WTC11 (cell line): Measurements from ENCODE around the gene RAP2C. TPM values are rescaled to one million over a fixed set of nuclear protein-coding genes. Genes with fewer than 3 reads are reported as not detected.

Experiments used
- ATAC-seq: fragments of 200-7000 bp; cut with Tn5 transposase; 2 replicates; pipeline ENCODE4 v1.10.0; 2021; ENCODE audit warnings: mild to moderate bottlenecking, moderate library complexity
- CTCF ChIA-PET: fragments of 300-600 bp; sonication (Branson Sonifier 250); formaldehyde crosslinking; loops from one replicate; lab custom pipeline; 2021; ENCODE audit warnings: antibody characterized with exemption; lab: Charles Lee
- POLR2A ChIA-PET: fragments of 350-600 bp; sonication (Branson Sonifier 250); formaldehyde crosslinking; loops from one replicate; lab custom pipeline; 2021; ENCODE audit warnings: antibody characterized with exemption; lab: Charles Lee
- DNase-seq: peaks from one replicate; pipeline ENCODE4 v3.0.0; 2021; ENCODE audit warnings: low spot score
- H3K27ac Mint-ChIP-seq: 2 replicates; pipeline ENCODE4 v1.8.0; 2021; ENCODE audit warnings: mixed read lengths
- H3K27me3 Mint-ChIP-seq: 2 replicates; pipeline ENCODE4 v1.8.0; 2021; ENCODE audit warnings: low read depth, mild to moderate bottlenecking, moderate library complexity, mixed read lengths
- H3K36me3 Mint-ChIP-seq: 2 replicates; pipeline ENCODE4 v1.8.0; 2021; ENCODE audit warnings: mixed read lengths
- H3K4me1 Mint-ChIP-seq: 2 replicates; pipeline ENCODE4 v1.8.0; 2022; ENCODE audit warnings: mixed read lengths
- H3K4me3 Mint-ChIP-seq: 2 replicates; pipeline ENCODE4 v1.8.0; 2021; ENCODE audit warnings: mild to moderate bottlenecking, moderate library complexity, mixed read lengths
- H3K9me3 Mint-ChIP-seq: 2 replicates; pipeline ENCODE4 v1.8.0; 2021; ENCODE audit warnings: mixed read lengths
- CREM ChIP-seq: sonication (generic); formaldehyde crosslinking; IDR thresholded peaks from 2 replicates; pipeline ENCODE4 v1.8.1; 2022; ENCODE audit warnings: mild to moderate bottlenecking, missing genetic modification reagents, moderate library complexity
- ELF4 ChIP-seq: sonication (generic); formaldehyde crosslinking; IDR thresholded peaks from 2 replicates; pipeline ENCODE4 v1.8.1; 2022; ENCODE audit warnings: low read depth, mild to moderate bottlenecking, moderate library complexity, missing genetic modification reagents
- ESRRA ChIP-seq: sonication (generic); formaldehyde crosslinking; IDR thresholded peaks from 2 replicates; pipeline ENCODE4 v1.8.1; 2022; ENCODE audit warnings: mild to moderate bottlenecking, missing genetic modification reagents, borderline replicate concordance
- FOXK1 ChIP-seq: sonication (generic); formaldehyde crosslinking; IDR thresholded peaks from 2 replicates; pipeline ENCODE4 v1.8.0; 2022; ENCODE audit warnings: mild to moderate bottlenecking, moderate library complexity, missing genetic modification reagents
- IRF2 ChIP-seq: sonication (generic); formaldehyde crosslinking; IDR thresholded peaks from 2 replicates; pipeline ENCODE4 v1.8.0; 2022; ENCODE audit warnings: low read depth, missing genetic modification reagents, borderline replicate concordance
- MLX ChIP-seq: sonication (generic); formaldehyde crosslinking; IDR thresholded peaks from 2 replicates; pipeline ENCODE4 v1.8.1; 2023; ENCODE audit warnings: mild to moderate bottlenecking, missing genetic modification reagents, moderate library complexity
- OVOL2 ChIP-seq: fragments of 250-450 bp; sonication (Bioruptor Pico); IDR thresholded peaks from 2 replicates; pipeline ENCODE4 v1.9.0; 2021; ENCODE audit warnings: mild to moderate bottlenecking, borderline replicate concordance
- PRDM15 ChIP-seq: sonication (generic); formaldehyde crosslinking; IDR thresholded peaks from 2 replicates; pipeline ENCODE4 v1.8.0; 2022; ENCODE audit warnings: missing genetic modification reagents
- SP1 ChIP-seq: sonication (generic); formaldehyde crosslinking; conservative IDR thresholded peaks from 2 replicates; pipeline ENCODE4 v1.8.1; 2022; ENCODE audit warnings: missing genetic modification reagents
- TEAD1 ChIP-seq: sonication (generic); formaldehyde crosslinking; IDR thresholded peaks from 2 replicates; pipeline ENCODE4 v1.8.0; 2022; ENCODE audit warnings: mild to moderate bottlenecking, missing genetic modification reagents
- TP53 ChIP-seq: sonication (generic); formaldehyde crosslinking; IDR thresholded peaks from 2 replicates; pipeline ENCODE4 v1.8.1; 2023; ENCODE audit warnings: mild to moderate bottlenecking, missing genetic modification reagents
- USF1 ChIP-seq: sonication (generic); formaldehyde crosslinking; IDR thresholded peaks from 2 replicates; pipeline ENCODE4 v1.8.0; 2022; ENCODE audit warnings: mild to moderate bottlenecking, missing genetic modification reagents
- ZNF532 ChIP-seq: fragments of 250-450 bp; sonication (Bioruptor Pico); IDR thresholded peaks from 2 replicates; pipeline ENCODE4 v1.9.0; 2021; ENCODE audit warnings: mild to moderate bottlenecking, borderline replicate concordance
- ZNF671 ChIP-seq: fragments of 250-450 bp; sonication (Bioruptor Pico); IDR thresholded peaks from 2 replicates; pipeline ENCODE4 v1.8.0; 2021; ENCODE audit warnings: mild to moderate bottlenecking
- total RNA-seq: library from RNA; stranded (reverse); gene quantifications from 3 replicates; pipeline ENCODE4 v1.2.3, GENCODE V29; 2021
- TF ChIP-seq, protein P1 (sequence below): sonication (generic); formaldehyde crosslinking; IDR thresholded peaks from 2 replicates; pipeline ENCODE4 v1.8.1; 2023; ENCODE audit warnings: mild to moderate bottlenecking, missing genetic modification reagents, moderate library complexity

RAP2C gene
- total RNA-seq, 1 experiment from 2014 or later: 25.0 TPM

GRCh38 chrX:132181364-132181763 is 37.9 kb downstream of the RAP2C start:
- ChIA-PET POLR2A (no interaction called here), CTCF (no interaction called here)
- Mint-ChIP-seq H3K27me3 (no peaks in the 10 kb centered on the region), H3K9me3 (no peaks in the 10 kb centered on the region), H3K27ac (no peak overlapping the region), H3K4me3 (no peak overlapping the region), H3K36me3 (no peaks in the 10 kb centered on the region), H3K4me1 (peaks cover 5% of the 10 kb centered on the region; the same call in 1 of the 2 replicates)
- TF ChIP-seq MLX (CRISPR knock-in tag) (no peak), ZNF532 (no peak)
- DNase-seq (no peak), ATAC-seq (no peak)

- CTCF ChIA-PET: no interaction called here
- Mint-ChIP-seq H3K27ac (no peak overlapping the region), H3K4me3 (no peak overlapping the region), H3K4me1 (peaks cover 5% of the 10 kb centered on the region; the same call in 1 of the 2 replicates), H3K27me3 (no peaks in the 10 kb centered on the region), H3K9me3 (no peaks in the 10 kb centered on the region), H3K36me3 (no peaks in the 10 kb centered on the region)
- DNase-seq (no peak), ATAC-seq (no peak)
- POLR2A ChIA-PET: no interaction called here
- TF ChIP-seq OVOL2 (CRISPR knock-in tag) (no peak), FOXK1 (CRISPR knock-in tag) (no peak), IRF2 (CRISPR knock-in tag) (no peak), ESRRA (no peak), SP1 (CRISPR knock-in tag) (no peak), CREM (no peak), ZNF671 (CRISPR knock-in tag) (no peak), PRDM15 (CRISPR knock-in tag) (no peak), TEAD1 (CRISPR knock-in tag) (no peak), USF1 (CRISPR knock-in tag) (no peak), TP53 (CRISPR knock-in tag) (no peak), ELF4 (CRISPR knock-in tag) (no peak)
- TF ChIP-seq, protein P1, sequence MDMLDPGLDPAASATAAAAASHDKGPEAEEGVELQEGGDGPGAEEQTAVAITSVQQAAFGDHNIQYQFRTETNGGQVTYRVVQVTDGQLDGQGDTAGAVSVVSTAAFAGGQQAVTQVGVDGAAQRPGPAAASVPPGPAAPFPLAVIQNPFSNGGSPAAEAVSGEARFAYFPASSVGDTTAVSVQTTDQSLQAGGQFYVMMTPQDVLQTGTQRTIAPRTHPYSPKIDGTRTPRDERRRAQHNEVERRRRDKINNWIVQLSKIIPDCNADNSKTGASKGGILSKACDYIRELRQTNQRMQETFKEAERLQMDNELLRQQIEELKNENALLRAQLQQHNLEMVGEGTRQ: no peak
Measured at GRCh38 chrX:132180929-132181328, 38.3 kb downstream of the RAP2C start.
